ENCODE measurements around the gene ACAN.

Gene ACAN

DNA sequence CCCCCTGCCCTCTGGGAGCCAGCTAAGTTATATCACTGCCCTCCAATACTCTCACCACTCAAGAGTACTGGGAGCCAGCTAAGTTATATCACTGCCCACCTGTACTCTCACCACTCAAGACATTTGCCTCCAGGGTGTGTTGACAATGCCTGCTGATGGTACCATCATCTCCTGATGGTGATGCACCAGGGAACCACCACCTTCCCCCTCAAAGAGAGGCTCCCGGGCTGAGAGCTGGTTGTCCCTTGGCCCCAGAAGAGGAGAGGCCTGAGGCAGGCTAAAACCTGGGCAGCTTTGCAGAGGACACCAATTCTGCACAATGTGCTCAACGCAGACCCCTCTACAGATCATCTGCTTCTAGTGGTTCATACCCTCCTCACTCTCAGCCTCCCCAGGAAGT, 99.6 kb downstream of the ACAN start:
- H3K4me3 ChIP-seq (ENCODE audit: low read depth, low read length), result no peak overlapping the region
- TF ChIP-seq, protein P1, sequence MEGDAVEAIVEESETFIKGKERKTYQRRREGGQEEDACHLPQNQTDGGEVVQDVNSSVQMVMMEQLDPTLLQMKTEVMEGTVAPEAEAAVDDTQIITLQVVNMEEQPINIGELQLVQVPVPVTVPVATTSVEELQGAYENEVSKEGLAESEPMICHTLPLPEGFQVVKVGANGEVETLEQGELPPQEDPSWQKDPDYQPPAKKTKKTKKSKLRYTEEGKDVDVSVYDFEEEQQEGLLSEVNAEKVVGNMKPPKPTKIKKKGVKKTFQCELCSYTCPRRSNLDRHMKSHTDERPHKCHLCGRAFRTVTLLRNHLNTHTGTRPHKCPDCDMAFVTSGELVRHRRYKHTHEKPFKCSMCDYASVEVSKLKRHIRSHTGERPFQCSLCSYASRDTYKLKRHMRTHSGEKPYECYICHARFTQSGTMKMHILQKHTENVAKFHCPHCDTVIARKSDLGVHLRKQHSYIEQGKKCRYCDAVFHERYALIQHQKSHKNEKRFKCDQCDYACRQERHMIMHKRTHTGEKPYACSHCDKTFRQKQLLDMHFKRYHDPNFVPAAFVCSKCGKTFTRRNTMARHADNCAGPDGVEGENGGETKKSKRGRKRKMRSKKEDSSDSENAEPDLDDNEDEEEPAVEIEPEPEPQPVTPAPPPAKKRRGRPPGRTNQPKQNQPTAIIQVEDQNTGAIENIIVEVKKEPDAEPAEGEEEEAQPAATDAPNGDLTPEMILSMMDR (IDR thresholded peaks at IDR 0.05; ENCODE audit: borderline replicate concordance, insufficient read depth, low read depth, low read length), result no peak

- TF ChIP-seq, protein P1 (IDR thresholded peaks at IDR 0.05; ENCODE audit: borderline replicate concordance, insufficient read depth, low read depth, low read length), result no peak
- no peak overlapping the region for H3K4me3 ChIP-seq (ENCODE audit: low read depth, low read length)
These were observed 101.0 kb downstream of the ACAN start for GRCh38 chr15:88904257-88904623.

DNA sequence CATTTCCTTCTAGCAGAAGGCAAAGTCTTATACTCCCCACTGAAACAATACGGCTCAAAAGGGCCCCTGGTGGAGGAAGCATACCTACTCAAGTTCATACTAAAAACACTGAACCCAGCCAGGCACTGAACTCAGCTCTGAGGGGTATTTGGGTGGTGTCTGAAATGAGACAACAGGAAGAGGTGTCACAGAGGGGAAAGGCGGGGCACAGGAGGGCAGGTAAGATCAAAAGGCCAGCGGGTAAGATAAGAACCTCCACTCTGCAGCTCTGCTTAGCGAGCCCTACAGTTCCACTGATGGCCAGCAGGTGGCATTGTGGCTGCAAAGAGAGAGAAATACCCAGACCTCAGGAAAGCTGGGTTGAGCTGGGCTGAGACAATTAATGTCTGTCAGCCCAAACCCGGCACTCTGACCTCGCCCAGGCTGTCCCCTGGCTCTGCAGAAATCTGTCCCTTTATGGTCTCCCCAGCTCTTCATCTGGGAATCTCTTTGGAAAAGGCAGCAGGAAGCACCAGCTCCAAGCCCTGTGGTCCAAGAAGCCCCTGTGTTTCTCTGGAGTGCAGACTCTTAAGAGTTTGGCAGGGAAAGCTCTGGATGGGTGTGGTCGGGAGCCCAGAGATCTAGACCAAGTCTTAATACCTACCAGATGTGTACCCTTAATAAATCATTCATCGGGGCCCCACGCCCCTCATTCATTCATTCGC, 101.5 kb downstream of the ACAN start:
- no peak overlapping the region for H3K4me3 ChIP-seq (ENCODE audit: low read depth, low read length)
- TF ChIP-seq, protein P1 (IDR thresholded peaks at IDR 0.05; ENCODE audit: borderline replicate concordance, insufficient read depth, low read depth, low read length), result peak; percentile 96

DNA sequence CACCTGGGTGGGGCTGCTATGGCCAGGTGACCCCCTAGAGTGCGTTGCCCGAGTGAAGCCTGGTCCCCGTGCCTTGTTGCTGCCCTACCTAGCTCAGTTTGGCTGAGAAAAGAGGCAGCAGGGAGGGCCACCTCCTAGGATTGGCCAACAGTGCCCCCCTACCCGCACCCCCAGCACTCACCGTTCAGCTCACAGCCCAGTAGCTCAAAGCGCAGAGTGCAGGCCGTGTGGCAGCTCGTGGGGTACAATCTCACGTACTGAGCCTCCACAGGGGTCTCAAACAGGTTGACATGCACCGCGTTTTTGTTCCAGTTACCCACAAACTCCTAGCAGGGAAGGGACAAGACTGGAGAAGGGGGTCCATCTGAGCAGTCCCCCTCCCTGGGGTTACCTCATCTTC, 102.3 kb downstream of the ACAN start:
- H3K4me3 ChIP-seq (ENCODE audit: low read depth, low read length), result no peak overlapping the region
- TF ChIP-seq, protein P1 (IDR thresholded peaks at IDR 0.05; ENCODE audit: borderline replicate concordance, insufficient read depth, low read depth, low read length), result no peak

DNA sequence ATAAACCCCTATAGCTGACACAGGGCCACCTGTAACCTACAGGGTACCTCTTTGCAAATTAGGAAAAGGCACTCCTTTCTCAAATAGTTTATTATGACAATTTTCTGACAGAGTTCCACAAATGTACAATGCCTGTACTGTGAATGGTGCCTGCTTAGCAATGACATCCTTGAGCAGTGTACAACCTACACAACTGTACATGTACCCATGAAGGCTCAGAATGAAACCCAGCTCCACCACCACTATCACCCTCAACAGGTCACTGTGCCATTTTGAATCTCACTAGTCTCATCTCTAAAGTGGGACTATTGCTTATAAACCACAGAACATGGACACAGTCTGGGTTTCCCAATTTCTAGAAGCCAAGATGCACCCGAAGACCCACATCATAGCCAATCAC, 102.9 kb downstream of the ACAN start:
- no peak overlapping the region for H3K4me3 ChIP-seq (ENCODE audit: low read depth, low read length)
- TF ChIP-seq, protein P1 (IDR thresholded peaks at IDR 0.05; ENCODE audit: borderline replicate concordance, insufficient read depth, low read depth, low read length), result no peak

- TF ChIP-seq, protein P1 (IDR thresholded peaks at IDR 0.05; ENCODE audit: borderline replicate concordance, insufficient read depth, low read depth, low read length), result no peak
- H3K4me3 ChIP-seq (ENCODE audit: low read depth, low read length), result no peak overlapping the region
These were observed 103.3 kb downstream of the ACAN start for GRCh38 chr15:88906551-88906950.

DNA sequence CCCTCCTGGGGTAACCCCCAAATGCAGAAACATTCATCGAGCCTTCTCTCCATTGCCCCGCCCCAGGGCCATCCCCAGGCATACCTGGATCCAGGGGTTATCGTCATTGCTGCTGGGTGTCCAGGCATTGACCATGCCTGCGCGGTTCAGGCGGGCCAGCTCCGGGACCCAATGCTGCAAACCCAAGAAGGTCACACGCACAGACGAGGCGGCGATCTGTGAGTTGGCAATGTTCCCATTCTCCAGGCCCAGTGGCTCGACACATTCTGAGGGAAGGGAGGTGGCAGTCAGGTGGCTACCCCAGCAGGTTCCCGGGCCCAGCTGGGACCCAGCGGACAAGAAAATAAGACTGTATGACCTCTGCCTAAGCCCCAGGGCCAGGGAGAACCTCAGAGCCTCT, 103.9 kb downstream of the ACAN start:
- TF ChIP-seq, protein P1 (IDR thresholded peaks at IDR 0.05; ENCODE audit: borderline replicate concordance, insufficient read depth, low read depth, low read length), result no peak

More for the DNA sequence above, 103.9 kb downstream of the ACAN start:
- H3K4me3 ChIP-seq (ENCODE audit: low read depth, low read length), result no peak overlapping the region
